GM18502 (cell line): ENCODE results near the gene CELSR2.

ENCODE experiments used
- ATAC-seq: cut with Tn5 transposase; IDR thresholded peaks from one replicate; pipeline ENCODE4 v1.9.1; 2021; ENCODE audit warnings: mild to moderate bottlenecking; ENCODE audit not compliant: unreplicated experiment, poor library complexity

The CELSR2 gene

DNA sequence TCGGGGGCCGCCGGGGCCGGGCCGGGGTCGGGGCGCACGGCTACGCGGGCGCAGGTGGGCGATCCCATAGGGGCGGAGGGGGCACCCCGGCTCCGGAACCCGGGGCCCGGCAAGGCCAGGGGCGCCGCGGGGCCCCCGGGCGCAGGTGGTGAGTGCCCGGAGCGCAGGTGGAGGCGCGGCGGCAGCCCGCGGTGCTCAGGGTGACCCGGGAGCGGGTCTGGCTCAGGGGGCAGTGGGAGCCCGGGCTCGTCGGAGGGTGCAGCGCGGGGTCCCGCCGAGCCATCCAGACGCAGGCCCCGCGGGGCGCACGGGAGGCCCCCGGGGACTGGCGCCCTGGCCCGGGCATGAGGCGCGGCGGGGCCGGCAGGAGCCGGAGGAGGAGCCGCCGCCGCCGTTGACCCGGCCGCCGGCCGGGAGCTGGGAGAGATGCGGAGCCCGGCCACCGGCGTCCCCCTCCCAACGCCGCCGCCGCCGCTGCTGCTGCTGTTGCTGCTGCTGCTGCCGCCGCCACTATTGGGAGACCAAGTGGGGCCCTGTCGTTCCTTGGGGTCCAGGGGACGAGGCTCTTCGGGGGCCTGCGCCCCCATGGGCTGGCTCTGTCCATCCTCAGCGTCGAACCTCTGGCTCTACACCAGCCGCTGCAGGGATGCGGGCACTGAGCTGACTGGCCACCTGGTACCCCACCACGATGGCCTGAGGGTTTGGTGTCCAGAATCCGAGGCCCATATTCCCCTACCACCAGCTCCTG lies 489 bp downstream of the CELSR2 start:
- ATAC-seq, result peak; percentile 32

DNA sequence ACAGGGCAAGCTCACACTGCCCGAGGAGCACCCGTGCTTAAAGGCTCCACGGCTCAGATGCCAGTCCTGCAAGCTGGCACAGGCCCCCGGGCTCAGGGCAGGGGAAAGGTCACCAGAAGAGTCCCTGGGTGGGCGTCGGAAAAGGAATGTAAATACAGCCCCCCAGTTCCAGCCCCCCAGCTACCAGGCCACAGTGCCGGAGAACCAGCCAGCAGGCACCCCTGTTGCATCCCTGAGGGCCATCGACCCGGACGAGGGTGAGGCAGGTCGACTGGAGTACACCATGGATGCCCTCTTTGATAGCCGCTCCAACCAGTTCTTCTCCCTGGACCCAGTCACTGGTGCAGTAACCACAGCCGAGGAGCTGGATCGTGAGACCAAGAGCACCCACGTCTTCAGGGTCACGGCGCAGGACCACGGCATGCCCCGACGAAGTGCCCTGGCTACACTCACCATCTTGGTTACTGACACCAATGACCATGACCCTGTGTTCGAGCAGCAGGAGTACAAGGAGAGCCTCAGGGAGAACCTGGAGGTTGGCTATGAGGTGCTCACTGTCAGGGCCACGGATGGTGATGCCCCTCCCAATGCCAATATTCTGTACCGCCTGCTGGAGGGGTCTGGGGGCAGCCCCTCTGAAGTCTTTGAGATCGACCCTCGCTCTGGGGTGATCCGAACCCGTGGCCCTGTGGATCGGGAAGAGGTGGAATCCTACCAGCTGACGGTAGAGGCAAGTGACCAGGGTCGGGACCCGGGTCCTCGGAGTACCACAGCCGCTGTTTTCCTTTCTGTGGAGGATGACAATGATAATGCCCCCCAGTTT lies 1.3 kb downstream of the CELSR2 start:
- no peak for ATAC-seq

DNA sequence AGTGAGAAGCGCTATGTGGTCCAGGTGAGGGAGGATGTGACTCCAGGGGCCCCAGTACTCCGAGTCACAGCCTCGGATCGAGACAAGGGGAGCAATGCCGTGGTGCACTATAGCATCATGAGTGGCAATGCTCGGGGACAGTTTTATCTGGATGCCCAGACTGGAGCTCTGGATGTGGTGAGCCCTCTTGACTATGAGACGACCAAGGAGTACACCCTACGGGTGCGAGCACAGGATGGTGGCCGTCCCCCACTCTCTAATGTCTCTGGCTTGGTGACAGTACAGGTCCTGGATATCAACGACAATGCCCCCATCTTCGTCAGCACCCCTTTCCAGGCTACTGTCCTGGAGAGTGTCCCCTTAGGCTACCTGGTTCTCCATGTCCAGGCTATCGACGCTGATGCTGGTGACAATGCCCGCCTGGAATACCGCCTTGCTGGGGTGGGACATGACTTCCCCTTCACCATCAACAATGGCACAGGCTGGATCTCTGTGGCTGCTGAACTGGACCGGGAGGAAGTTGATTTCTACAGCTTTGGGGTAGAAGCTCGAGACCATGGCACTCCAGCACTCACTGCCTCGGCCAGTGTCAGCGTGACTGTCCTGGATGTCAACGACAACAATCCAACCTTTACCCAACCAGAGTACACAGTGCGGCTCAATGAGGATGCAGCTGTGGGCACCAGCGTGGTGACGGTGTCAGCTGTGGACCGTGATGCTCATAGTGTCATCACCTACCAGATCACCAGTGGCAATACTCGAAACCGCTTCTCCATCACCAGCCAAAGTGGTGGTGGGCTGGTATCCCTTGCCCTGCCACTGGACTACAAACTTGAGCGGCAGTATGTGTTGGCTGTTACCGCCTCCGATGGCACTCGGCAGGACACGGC lies 2.2 kb downstream of the CELSR2 start:
- no peak for ATAC-seq

DNA sequence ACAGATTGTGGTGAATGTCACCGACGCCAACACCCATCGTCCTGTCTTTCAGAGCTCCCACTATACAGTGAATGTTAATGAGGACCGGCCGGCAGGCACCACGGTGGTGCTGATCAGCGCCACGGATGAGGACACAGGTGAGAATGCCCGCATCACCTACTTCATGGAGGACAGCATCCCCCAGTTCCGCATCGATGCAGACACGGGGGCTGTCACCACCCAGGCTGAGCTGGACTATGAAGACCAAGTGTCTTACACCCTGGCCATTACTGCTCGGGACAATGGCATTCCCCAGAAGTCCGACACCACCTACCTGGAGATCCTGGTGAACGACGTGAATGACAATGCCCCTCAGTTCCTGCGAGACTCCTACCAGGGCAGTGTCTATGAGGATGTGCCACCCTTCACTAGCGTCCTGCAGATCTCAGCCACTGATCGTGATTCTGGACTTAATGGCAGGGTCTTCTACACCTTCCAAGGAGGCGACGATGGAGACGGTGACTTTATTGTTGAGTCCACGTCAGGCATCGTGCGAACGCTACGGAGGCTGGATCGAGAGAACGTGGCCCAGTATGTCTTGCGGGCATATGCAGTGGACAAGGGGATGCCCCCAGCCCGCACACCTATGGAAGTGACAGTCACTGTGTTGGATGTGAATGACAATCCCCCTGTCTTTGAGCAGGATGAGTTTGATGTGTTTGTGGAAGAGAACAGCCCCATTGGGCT lies 3.0 kb downstream of the CELSR2 start:
- no peak for ATAC-seq

DNA sequence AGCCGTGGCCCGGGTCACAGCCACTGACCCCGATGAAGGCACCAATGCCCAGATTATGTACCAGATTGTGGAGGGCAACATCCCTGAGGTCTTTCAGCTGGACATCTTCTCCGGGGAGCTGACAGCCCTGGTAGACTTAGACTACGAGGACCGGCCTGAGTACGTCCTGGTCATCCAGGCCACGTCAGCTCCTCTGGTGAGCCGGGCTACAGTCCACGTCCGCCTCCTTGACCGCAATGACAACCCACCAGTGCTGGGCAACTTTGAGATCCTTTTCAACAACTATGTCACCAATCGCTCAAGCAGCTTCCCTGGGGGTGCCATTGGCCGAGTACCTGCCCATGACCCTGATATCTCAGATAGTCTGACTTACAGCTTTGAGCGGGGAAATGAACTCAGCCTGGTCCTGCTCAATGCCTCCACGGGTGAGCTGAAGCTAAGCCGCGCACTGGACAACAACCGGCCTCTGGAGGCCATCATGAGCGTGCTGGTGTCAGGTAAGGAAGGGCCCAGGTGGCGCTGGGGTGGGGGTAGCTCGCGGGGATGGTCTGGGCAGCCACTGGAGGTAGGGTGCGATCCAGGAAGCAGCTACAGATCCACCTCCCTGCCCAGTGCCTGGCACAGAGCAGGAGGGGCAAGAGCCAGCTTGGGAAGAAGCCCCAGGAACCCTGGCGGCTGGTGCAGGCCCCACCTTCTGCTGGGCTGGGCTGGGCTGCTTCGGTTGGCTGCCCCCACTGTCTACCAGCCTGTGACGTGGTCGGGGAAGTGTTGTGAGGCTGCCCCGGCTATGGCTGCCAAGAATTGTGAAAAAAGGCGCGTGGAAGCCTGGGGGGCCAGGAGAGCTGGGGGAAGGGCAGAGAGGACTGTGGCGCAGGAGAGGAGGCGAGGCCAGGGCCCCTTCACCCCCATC lies 3.8 kb downstream of the CELSR2 start:
- no peak for ATAC-seq

DNA sequence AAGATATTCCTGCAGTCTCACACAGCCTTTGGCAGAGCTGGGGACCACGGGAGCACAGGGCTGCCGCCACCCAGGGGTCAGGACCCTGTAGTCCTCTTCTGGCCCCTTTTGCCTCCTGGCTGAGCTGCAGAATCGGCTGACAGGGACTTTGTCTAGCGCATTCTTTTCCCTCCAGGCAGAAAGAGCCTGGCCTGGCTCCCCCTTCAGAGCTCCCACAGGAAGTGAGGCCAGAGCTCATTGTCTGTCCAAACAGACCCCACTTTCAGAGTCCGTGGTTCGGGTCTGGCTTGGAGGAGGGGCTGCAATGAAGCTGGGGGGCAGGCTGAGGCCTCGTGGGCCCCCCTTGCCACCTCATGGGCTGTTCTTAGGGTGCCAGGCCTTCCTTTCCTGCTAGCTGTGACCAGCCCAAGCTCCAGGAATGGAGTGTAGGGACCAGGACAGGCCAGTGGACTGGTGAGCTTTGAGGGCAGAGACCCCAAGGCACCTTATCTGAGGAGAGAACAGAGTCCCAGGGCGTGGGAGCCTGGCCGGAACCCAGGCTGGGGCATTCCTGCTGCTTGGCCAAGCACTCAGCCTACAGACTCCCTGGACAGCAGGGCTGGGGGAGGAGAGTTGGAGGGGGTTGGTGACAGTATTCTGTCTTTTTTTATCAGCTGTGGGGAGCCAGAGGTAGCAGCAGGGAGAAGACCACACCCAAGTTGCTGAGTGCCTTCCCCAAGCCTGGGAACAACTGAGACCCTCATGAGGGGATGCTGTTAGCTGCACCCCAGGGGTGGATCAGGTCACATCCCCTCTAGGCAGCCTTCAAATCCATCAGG lies 4.7 kb downstream of the CELSR2 start:
- no peak for ATAC-seq

DNA sequence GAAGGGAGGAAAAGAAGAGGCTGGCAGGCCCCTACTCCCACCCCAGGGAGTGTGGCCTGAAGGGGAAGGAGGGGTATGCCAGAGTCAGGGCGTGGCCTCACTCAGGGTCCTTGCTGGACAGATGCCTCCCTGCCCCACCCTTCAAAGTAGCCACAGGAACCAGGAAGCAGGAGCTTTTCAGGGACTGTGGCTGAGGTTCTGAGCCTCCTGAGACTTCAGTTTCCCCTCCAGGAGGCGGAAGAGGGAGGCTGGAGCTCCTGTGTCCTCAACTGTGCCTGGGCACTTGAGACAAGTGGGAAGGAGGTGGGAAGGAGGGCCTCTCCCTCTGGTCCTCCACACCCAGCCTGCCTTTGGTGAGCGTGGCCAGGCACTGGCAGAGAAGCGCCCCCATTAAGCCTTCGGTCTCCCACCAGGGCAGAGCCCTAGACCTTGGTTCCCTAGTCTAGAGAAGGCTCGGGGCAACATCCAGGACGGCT lies 5.3 kb downstream of the CELSR2 start:
- ATAC-seq, result no peak

DNA sequence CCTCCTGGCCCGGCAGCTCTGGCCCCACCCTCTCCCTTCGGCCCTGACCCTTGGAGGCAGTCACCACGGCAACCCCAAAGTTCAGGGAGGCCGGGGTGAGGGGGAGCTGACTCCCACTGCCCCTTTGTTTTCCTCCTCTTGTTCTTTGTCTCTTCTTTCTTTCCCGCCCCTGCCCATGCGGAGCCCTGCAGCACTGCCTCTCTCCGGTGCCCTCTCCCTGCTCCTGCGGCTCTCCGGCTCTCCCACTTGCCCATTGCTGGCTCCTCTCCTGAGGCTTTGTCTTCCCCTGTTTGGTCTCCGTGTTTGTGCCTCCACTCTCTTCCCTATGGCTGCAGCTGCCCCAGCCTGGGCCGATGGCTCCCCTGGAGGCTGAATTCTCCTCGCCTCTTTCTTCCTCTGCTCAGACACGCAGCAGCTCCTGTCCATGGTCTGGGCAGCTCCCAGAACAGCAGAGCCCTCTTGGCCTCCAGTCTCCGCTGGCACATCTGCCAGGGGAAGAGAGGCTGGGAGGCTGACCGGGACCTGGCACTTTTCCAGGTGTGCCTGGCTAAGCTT lies 5.8 kb downstream of the CELSR2 start:
- no peak for ATAC-seq

DNA sequence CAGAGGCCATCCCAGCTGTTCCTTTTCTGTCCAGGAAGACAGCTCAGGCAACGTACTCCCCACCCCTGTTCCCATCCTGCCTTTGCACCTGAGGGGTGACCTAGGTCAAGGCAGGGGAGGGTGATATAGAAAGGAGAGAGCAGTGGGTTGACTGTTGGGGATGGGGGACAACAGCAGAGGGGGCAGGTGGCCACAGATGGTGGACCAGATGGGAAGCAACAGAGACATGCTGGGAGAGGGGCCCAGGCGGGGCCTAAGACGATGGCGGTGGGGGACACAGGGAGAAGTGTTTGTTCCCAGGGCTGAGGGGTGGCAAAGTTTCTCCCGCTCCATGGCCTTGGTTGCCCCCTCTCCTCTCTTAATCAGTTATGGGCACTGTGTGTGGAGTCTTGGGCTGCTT lies 6.3 kb downstream of the CELSR2 start:
- no peak for ATAC-seq

DNA sequence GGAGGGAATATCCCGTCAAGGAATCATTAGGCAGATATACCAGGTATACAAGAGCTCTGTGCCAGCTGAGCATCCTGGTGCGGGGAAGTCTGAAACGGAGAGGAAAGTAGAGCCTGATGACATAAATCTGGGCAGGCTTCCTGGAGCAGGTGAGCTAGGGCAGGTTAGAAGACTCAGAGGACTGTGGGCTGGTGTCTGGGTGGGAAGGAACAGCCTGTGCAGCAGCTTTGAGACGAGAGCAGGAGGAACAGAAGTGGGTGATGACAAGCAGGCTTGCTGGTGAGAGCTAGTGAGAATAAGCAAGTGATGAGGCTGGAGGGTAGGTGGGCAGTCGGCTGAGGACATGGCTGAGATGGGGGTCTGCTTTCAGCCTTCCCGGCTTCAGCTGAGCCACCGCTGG lies 6.7 kb downstream of the CELSR2 start:
- no peak for ATAC-seq

DNA sequence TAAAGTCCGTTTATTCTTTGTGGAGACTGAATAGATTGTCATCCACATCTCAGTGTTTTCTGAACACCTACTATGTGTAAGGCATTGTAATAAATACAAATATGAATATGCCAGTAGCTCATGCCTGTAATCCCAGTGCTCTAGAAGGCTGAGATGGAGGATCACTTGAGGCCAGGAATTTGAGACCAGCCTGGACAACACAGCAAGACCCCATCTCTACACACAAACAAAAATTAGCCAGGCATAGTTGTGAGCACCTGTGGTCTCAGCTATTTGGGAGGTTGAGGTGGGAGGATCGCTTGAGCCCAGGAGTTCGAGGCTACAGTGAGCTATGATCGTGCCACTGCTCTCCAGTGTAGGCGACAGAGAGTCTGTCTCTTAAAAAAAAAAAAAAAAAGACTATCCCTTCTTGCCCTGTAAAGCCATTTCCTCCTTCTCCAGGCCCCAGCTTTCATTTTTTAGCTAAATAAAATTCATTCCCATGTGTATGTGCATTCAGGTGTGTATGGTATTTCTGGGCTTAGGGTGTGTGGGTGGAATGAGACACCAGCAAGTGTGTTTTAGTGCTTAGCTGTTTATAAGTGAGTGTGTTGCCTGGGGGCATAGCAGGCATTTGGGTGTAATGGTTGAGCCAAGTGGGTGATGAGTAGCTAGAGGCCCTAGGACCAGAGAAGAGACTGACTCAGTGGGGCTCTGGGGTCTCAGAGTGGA lies 7.8 kb downstream of the CELSR2 start:
- no peak for ATAC-seq

DNA sequence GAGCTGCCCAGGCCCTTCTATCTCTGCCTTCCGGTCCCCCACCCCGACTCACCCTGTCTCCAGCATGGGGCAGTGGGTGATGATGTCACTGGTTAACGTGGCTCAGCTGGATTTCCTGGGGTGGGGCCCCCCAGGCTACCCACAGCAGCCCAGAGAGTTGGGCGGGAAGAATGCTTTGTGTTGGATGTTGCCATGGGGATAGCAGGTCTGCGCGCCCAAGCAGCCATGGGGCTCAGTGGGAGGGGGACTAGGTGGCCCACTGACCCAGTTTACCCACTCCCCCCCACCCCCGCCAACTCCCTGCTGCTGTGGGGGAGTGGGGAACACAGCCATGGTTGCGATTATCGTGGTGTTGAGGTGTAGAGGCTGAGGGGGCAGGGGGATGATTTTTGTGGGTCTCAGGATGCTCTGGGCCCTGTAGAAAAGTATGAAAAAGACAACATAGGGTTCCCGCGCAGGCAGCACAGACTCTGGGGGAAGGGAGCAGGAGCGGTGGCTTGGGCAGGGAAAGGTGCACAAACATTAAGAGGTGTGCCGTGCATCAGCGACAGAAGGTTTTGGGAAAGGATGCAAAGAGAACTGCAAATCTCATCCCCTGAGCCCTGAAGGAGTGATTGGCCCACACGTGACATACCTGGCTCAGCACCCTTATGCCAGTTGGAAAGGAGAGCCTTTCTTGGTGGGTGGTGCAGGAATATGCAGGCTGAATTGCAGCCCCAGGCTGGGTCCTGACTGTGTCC lies 8.5 kb downstream of the CELSR2 start:
- ATAC-seq, result no peak

DNA sequence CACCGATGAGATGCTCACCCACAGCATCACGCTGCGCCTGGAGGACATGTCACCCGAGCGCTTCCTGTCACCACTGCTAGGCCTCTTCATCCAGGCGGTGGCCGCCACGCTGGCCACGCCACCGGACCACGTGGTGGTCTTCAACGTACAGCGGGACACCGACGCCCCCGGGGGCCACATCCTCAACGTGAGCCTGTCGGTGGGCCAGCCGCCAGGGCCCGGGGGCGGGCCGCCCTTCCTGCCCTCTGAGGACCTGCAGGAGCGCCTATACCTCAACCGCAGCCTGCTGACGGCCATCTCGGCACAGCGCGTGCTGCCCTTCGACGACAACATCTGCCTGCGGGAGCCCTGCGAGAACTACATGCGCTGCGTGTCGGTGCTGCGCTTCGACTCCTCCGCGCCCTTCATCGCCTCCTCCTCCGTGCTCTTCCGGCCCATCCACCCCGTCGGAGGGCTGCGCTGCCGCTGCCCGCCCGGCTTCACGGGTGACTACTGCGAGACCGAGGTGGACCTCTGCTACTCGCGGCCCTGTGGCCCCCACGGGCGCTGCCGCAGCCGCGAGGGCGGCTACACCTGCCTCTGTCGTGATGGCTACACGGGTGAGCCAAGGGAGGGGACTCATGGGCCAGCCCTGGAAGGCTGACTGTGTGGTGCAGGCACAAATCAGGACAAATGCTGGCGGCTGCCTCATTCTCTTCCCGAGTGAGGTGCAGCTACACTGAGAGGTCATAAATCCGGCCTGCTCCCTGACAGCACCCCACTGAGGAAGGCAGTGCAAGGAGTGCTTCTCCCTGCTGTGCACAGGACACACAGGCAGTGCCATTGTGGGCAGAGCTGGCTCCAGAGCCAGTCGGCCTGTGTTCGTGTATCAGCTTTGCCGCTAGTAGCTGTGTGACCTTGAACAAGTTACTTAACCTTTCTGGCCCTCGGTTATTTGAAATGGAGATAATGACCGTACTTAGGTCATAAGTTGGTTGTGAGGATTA lies 9.4 kb downstream of the CELSR2 start:
- no peak for ATAC-seq

DNA sequence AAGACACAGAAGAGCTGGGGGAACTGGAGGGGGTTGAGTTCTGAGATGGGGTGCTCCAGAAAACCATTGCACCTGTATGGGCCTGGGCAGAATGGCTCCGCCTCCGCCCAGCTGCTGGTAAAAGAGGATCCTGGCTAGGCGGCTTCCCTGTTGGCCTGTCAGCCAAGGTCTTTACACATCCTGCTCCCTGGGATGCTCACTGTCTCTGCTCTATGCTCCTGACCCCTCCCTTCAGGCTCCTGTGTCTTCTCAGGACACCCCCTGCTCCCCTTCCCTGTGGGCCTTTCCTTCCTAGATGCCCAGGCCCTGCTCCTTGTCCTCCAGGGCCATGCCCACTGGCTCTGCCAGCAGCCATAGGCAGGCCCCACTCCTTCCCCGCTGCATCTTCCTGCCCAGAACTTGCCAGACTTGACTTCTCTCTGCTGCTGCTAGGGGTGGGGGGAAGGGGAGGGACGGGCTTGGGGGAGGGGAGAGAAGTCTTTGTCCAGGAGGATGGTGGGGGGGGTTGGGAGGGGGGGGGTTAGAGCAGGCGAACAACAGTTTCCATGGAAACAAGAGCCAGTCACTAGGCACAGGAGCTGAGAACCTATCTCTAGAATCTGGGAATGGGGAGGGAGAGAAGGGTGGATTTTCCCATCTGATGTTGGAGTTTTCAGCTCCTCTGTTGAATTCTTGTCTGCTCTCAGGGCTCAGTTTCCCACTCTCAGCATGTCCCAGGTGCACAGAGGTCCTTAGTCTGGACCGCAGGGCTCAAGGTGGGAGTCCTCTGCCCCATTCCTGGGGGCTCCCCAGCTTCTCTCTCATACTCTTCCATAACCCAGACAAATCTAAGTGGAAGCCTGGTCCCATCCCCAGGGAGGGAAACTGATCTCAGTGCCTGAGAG lies 10.6 kb downstream of the CELSR2 start:
- no peak for ATAC-seq
